ENCODE data around the gene RTN4RL1.

RTN4RL1 gene

DNA sequence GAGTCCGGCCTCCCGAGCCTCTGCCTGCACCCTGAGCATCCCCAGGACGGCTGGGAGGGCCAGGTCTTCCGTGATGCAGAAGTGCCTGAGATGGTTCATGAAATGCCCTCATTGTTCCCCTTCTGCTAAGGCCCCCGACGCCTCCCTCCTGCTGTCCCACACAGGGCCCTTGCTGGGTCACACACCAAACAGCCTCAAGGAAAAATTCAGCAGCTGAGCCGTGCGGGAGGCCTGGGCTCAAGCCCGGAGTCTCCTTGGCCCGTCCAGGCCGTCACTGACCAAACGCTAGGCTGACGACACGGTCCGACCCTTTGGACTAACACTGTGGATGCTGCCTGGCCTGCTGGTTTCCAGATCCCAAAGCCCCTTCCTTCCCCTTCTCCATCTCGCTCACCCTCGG, 90.2 kb downstream of the RTN4RL1 start:
- Histone ChIP-seq H3K27ac (ENCODE audit: low read depth, low read length) (no peak overlapping the region), H3K4me3 (ENCODE audit: low read length) (no peak overlapping the region), H3K27me3 (ENCODE audit: control insufficient read depth, insufficient read depth, low read length) (no peaks in the 10 kb centered on the region), H3K4me1 (ENCODE audit: control insufficient read depth, insufficient read depth, low read length) (no peaks in the 10 kb centered on the region), H3K9ac (ENCODE audit: low read length) (no peak overlapping the region), H3K36me3 (ENCODE audit: control insufficient read depth, insufficient read depth, low read length) (no peaks in the 10 kb centered on the region)

DNA sequence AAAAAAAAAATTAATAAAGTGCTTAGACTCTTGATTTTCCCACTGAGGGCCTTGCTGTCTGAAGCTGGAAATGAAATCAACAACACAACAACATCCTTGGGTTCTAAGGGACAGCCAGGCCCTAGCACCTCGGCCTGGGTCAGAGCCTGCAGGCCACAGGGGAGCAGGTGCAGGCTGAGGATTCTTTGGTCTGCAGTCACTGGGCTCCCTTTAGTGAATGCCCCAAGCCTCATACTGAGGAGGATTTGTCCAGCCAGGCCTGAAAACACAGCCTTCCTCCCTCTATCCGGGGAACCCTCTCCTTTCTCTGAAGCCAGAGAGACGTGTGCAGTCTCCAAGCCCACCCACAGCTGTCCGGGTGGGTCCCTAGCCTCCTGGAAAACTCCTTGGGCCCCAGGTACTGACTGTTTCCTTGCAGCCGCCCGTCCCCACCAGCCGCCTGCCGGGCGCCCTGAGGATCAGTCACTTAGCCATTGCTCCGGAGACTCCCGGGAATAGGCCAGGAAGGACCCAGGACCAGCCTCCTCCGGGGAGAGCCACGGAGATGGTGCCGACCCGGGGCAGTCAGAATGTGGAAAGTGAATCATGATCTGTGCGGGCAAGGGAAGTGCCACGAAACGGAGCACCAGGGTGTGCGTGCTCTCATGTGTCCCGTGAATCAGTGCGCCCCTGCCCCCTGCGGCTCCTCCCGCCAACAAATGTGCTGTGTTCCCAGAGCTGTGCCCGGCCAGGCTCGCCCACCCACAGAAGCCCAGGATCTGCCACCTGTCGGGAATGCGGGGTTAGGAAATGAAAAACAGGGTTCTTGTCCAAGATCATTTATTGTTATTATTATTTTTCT, 91.0 kb downstream of the RTN4RL1 start:
- no peak overlapping the region for H3K27ac ChIP-seq (ENCODE audit: low read depth, low read length)
- no peak overlapping the region for H3K4me3 ChIP-seq (ENCODE audit: low read length)
- no peaks in the 10 kb centered on the region for H3K36me3 ChIP-seq (ENCODE audit: control insufficient read depth, insufficient read depth, low read length)
- no peaks in the 10 kb centered on the region for H3K4me1 ChIP-seq (ENCODE audit: control insufficient read depth, insufficient read depth, low read length)
- no peaks in the 10 kb centered on the region for H3K27me3 ChIP-seq (ENCODE audit: control insufficient read depth, insufficient read depth, low read length)
- H3K9ac ChIP-seq (ENCODE audit: low read length): no peak overlapping the region

DNA sequence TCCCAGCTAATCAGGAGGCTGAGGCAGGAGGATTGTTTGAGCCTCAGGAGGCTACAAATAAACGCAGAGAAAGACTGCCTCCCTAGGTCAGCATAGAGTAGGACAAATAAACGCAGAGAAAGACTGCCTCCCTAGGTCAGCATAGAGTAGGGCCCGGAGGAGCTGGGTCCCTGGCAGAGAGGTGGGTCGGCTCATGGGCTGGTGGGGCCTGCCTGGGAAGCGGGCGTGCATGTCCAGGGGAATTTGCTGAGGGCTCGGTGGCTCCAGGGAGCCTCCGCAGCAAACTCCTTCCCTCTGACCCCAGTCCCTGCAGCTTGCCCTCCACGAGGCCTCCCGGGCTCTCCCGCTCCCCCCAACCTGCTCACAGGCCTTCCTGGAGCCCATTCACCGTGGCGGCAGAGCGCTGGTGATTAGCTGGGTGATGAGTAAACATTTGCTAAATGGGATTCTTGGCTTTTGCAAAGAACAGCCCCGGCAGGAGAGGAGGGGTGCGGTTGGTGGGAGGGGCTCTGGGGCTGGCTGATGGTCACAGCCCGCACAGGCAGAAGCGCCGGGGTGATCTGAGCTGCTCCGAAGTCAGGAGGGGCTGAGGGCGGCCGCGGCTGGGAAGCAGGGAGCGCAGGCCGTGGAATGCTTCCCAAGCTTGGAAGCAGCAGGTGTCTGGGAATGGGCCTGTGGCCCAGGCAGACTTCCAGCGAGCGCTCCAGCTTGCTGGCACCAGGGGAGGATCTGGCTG, 93.1 kb downstream of the RTN4RL1 start:
- H3K9ac ChIP-seq (ENCODE audit: low read length): no peak overlapping the region
- H3K36me3 ChIP-seq (ENCODE audit: control insufficient read depth, insufficient read depth, low read length): no peaks in the 10 kb centered on the region
- H3K27ac ChIP-seq (ENCODE audit: low read depth, low read length): no peak overlapping the region
- H3K4me1 ChIP-seq (ENCODE audit: control insufficient read depth, insufficient read depth, low read length): no peaks in the 10 kb centered on the region
- no peak overlapping the region for H3K4me3 ChIP-seq (ENCODE audit: low read length)
- no peaks in the 10 kb centered on the region for H3K27me3 ChIP-seq (ENCODE audit: control insufficient read depth, insufficient read depth, low read length)

DNA sequence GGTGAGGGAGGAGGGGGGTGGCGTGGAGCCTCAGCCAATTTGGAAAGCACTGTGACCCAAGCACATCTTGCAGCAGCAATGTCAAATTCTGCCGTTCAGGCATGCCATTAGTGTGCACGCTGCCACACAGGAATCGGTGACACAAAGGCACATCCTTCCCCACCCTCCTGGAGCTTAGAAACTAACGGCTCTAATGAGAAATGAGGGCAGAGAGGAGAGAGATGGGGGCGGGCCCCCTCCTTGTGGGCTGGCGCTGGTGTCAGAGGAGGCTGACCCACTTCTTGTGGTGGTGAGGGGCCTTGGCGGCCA, 94.8 kb downstream of the RTN4RL1 start:
- Histone ChIP-seq H3K27ac (ENCODE audit: low read depth, low read length) (no peak overlapping the region), H3K4me1 (ENCODE audit: control insufficient read depth, insufficient read depth, low read length) (no peaks in the 10 kb centered on the region)

DNA sequence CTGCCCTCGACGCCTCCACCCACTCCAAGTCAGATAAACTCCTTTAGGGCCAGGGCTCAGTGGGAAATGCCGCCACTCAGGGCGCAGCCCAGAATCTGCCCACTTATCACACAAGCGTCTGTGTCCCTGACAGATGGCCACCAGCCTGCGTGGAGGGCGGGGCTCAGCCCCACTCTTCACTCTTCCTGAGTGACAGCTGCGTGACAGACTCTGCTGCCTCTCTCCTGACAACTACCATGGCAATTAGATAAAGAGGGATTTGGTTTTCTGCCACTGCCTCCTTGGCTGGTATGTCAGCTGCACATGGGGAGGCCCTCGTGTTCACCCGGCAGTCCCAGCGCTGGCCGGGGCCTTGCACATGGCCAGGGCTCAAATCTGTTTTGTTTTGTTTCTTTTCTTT, 96.2 kb downstream of the RTN4RL1 start:
- no peak overlapping the region for H3K27ac ChIP-seq (ENCODE audit: low read depth, low read length)
- no peak overlapping the region for H3K9ac ChIP-seq (ENCODE audit: low read length)
- H3K36me3 ChIP-seq (ENCODE audit: control insufficient read depth, insufficient read depth, low read length): no peaks in the 10 kb centered on the region
- H3K27me3 ChIP-seq (ENCODE audit: control insufficient read depth, insufficient read depth, low read length): no peaks in the 10 kb centered on the region
- H3K4me3 ChIP-seq (ENCODE audit: low read length): no peak overlapping the region
- no peaks in the 10 kb centered on the region for H3K4me1 ChIP-seq (ENCODE audit: control insufficient read depth, insufficient read depth, low read length)

More for the DNA sequence above, 94.8 kb downstream of the RTN4RL1 start:
- Histone ChIP-seq H3K27me3 (ENCODE audit: control insufficient read depth, insufficient read depth, low read length) (no peaks in the 10 kb centered on the region), H3K36me3 (ENCODE audit: control insufficient read depth, insufficient read depth, low read length) (no peaks in the 10 kb centered on the region), H3K9ac (ENCODE audit: low read length) (no peak overlapping the region), H3K4me3 (ENCODE audit: low read length) (no peak overlapping the region)

DNA sequence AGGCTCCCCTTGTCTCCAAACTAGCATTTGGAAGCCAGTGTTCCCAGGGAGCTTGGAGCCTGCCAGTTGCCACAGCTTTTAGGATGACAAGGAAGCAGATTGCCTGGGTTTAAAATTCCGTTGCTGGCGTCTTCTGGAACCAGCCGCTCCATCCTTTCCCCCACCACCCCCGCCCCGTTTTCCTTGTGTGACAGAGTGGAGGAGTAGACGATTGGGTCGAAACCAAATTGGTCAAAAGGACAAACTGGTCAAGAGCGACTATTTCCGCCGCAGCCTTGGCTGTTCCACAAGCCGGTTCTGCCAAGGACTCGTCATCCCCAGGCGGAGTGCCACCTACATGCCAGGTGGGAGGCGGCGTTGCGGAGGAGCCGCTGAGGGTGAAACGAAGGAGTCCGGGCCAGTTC, 104.2 kb downstream of the RTN4RL1 start:
- Histone ChIP-seq H3K4me3 (ENCODE audit: low read length) (no peak overlapping the region), H3K9ac (ENCODE audit: low read length) (no peak overlapping the region), H3K27me3 (ENCODE audit: control insufficient read depth, insufficient read depth, low read length) (peaks cover 5% of the 10 kb centered on the region), H3K36me3 (ENCODE audit: control insufficient read depth, insufficient read depth, low read length) (no peaks in the 10 kb centered on the region), H3K27ac (ENCODE audit: low read depth, low read length) (no peak overlapping the region), H3K4me1 (ENCODE audit: control insufficient read depth, insufficient read depth, low read length) (no peaks in the 10 kb centered on the region)

DNA sequence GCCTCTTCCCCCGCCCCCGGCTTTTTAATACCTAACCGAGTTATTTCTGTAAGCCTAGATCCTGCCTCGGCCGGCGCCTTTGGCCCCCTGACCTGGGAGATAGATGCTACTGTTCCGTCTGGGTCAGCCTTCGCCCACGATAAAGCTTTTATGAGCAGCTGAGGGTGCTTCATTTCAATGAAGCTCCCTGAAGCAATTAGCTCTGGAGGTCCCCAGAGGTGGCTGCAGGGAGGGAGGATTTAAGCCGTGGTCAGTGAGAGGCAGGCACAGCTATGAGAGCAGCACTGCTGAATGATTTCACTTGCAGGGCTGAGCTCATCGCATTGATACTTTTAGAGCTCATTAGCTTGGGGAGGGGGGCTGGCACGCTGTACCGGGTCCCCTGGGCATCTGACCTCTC, 105.9 kb downstream of the RTN4RL1 start:
- no peak overlapping the region for H3K9ac ChIP-seq (ENCODE audit: low read length)
- H3K27me3 ChIP-seq (ENCODE audit: control insufficient read depth, insufficient read depth, low read length): peaks cover 5% of the 10 kb centered on the region
- H3K36me3 ChIP-seq (ENCODE audit: control insufficient read depth, insufficient read depth, low read length): no peaks in the 10 kb centered on the region
- H3K27ac ChIP-seq (ENCODE audit: low read depth, low read length): no peak overlapping the region
- no peaks in the 10 kb centered on the region for H3K4me1 ChIP-seq (ENCODE audit: control insufficient read depth, insufficient read depth, low read length)
- no peak overlapping the region for H3K4me3 ChIP-seq (ENCODE audit: low read length)

DNA sequence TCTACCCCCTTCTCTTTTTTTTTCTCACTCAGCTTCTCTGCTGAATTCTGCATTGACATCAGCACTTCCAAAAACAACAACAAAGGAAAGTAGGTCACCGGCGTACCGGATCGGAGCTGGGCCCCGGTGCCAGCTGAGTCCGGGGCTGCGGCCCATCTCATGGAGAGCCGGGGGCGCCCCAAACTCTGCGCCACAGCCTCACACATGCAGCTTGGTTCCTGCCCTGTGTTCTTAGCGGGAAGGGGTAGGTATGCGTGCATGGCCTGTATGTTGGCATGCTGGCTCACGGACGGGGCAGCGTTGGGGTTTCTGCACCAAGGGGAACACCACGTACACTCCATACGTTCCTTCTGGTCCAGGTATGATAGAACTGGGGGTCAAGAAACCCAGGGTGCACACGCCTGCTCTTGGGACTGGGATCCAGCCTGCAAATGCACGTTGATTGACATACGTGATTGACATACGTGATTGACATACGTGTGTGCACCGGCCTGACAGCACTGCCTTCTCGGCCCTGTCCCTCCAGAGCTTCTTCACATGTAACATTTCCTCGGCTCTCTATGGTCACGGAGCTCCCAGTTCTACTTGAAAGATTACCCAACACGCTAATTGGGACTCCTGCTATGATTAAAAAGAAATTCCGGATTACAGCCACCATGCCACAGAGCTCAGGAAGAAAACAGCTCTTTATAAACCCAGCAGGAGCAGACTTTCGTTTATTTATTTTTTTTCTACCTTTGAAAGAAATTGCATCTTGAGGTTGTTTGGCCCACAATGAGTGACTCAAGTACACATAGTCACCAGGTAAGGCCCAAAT, 106.6 kb downstream of the RTN4RL1 start:
- Histone ChIP-seq H3K9ac (ENCODE audit: low read length) (no peak overlapping the region), H3K27ac (ENCODE audit: low read depth, low read length) (no peak overlapping the region), H3K36me3 (ENCODE audit: control insufficient read depth, insufficient read depth, low read length) (no peaks in the 10 kb centered on the region), H3K4me1 (ENCODE audit: control insufficient read depth, insufficient read depth, low read length) (no peaks in the 10 kb centered on the region), H3K4me3 (ENCODE audit: low read length) (no peak overlapping the region), H3K27me3 (ENCODE audit: control insufficient read depth, insufficient read depth, low read length) (peaks cover 5% of the 10 kb centered on the region)

DNA sequence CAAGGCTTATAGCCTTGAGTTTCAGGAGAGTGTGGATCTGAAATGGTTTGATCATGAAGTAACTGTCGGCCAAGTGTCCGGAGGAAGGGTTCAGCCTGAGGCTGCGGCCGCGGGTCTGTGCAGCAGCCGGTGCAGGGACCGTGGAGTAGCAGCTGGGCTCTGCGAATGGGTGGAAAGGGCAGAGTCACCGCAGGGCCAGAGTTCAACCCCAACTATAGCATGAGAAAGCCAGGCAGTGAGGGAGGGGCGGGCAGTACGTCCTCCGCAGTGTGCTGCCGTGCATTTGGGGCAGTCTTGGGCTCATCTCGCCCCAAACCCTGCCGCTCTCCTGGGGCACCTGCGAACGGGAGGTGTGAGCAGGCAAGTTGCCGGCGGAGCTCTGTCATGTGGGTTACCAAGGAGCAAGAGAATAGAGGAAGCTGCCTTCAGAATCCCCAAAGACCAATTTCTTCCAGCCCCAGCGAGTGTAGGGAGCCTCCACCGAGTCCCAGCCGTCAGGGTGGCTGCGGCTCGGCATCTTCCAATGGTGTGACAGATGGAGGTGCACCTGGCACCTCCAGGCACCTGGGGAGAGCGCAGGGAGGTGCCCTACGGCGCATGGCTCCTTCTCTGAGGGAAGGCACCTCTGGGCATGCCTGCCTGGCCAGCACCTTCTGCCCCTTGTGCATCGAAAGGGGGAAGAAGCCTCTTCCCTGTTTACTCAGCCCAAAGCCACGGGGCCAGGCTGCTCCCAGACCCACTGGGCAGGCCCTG, 108.0 kb downstream of the RTN4RL1 start:
- Histone ChIP-seq H3K9ac (ENCODE audit: low read length) (no peak overlapping the region), H3K4me1 (ENCODE audit: control insufficient read depth, insufficient read depth, low read length) (no peaks in the 10 kb centered on the region), H3K36me3 (ENCODE audit: control insufficient read depth, insufficient read depth, low read length) (no peaks in the 10 kb centered on the region), H3K4me3 (ENCODE audit: low read length) (no peak overlapping the region), H3K27me3 (ENCODE audit: control insufficient read depth, insufficient read depth, low read length) (peaks cover 12% of the 10 kb centered on the region), H3K27ac (ENCODE audit: low read depth, low read length) (no peak overlapping the region)

DNA sequence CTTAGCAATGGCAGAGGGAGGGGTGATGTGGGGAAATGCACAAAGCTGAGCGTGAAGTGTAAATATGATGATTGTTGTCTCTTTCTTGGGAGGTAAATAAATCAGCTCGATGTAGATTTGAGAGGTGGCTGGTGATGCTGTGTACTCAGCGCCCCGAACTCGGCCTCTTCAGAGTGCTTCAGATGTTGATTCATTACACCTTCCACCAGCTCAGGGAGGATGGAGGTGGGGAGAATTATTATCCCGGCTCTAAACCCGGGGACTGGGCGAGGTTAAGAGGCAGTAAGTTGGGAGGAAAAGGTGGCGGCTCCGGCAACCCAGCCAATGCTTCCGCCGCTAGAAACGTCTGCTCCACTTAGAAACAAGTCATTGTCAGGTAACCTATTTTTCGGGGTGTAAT, 108.8 kb downstream of the RTN4RL1 start:
- no peaks in the 10 kb centered on the region for H3K36me3 ChIP-seq (ENCODE audit: control insufficient read depth, insufficient read depth, low read length)
- no peak overlapping the region for H3K4me3 ChIP-seq (ENCODE audit: low read length)
- H3K9ac ChIP-seq (ENCODE audit: low read length): no peak overlapping the region
- H3K27ac ChIP-seq (ENCODE audit: low read depth, low read length): no peak overlapping the region
- H3K4me1 ChIP-seq (ENCODE audit: control insufficient read depth, insufficient read depth, low read length): no peaks in the 10 kb centered on the region
- peaks cover 12% of the 10 kb centered on the region for H3K27me3 ChIP-seq (ENCODE audit: control insufficient read depth, insufficient read depth, low read length)

DNA sequence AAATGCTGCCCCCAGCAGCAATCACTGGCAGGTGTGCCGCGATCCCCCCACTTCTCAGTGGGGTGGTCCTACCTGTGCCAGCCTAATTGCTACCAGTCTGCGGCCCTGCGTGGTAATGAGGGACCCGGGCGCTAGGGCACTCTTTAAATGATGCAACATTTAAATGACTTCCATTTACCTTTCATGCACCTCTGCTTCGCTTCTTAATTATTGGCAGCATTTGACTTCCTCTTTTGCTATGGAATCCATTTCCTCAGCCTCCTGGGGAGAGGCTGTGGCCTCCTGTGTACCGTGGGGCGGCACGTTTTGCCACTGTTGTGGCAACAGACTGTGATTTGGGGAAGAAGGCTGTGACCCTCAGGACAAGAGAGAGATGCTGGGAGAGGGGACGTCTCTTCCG, 109.2 kb downstream of the RTN4RL1 start:
- H3K4me3 ChIP-seq (ENCODE audit: low read length): no peak overlapping the region
- H3K36me3 ChIP-seq (ENCODE audit: control insufficient read depth, insufficient read depth, low read length): no peaks in the 10 kb centered on the region
- no peak overlapping the region for H3K9ac ChIP-seq (ENCODE audit: low read length)
- peaks cover 14% of the 10 kb centered on the region for H3K27me3 ChIP-seq (ENCODE audit: control insufficient read depth, insufficient read depth, low read length)
- H3K27ac ChIP-seq (ENCODE audit: low read depth, low read length): no peak overlapping the region
- no peaks in the 10 kb centered on the region for H3K4me1 ChIP-seq (ENCODE audit: control insufficient read depth, insufficient read depth, low read length)

DNA sequence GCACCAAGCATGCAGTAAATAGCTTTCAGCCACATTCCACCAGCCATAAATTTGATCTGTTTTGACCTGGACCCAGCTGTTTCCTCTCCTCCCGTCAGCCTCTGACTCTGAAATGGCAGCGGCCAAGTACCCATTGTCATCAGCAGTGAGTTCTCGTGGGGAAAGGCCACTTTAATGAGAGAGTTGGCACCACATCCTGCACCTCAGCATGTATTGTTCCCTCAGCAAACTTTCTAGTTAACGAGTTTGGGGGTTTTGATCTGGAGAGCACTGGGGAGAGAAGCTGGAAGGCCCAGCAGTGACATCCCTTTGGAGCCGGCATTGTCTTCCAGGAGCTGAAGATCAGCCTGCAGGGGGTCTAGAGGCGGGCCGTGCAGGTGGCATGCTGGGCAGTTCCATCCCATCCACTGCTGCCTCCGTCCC, 110.5 kb downstream of the RTN4RL1 start:
- Histone ChIP-seq H3K36me3 (ENCODE audit: control insufficient read depth, insufficient read depth, low read length) (no peaks in the 10 kb centered on the region), H3K4me3 (ENCODE audit: low read length) (no peak overlapping the region), H3K9ac (ENCODE audit: low read length) (no peak overlapping the region), H3K27me3 (ENCODE audit: control insufficient read depth, insufficient read depth, low read length) (peaks cover 14% of the 10 kb centered on the region), H3K27ac (ENCODE audit: low read depth, low read length) (no peak overlapping the region), H3K4me1 (ENCODE audit: control insufficient read depth, insufficient read depth, low read length) (no peaks in the 10 kb centered on the region)
